Raji (cell line): ENCODE measurements around the gene DAAM2.

Experiments
- POLR2A ChIP-seq: IDR thresholded peaks from 2 replicates; pipeline ENCODE4 v1.6.1; 2011; ENCODE audit warnings: low read depth, low read length, control low read depth; ENCODE audit not compliant: insufficient read depth

DAAM2 gene

GRCh38 chr6:39942903-39943580, 150.9 kb downstream of the DAAM2 start:
- TF ChIP-seq POLR2A, result no peak

GRCh38 chr6:39945626-39946025, 153.4 kb downstream of the DAAM2 start:
- TF ChIP-seq POLR2A, result no peak

- TF ChIP-seq POLR2A, result no peak
Measured at GRCh38 chr6:39947611-39948068, 155.5 kb downstream of the DAAM2 start.

- no peak for TF ChIP-seq POLR2A
Measured at GRCh38 chr6:39948199-39948791, 156.1 kb downstream of the DAAM2 start.

GRCh38 chr6:39950125-39950720, 158.0 kb downstream of the DAAM2 start:
- no peak for TF ChIP-seq POLR2A

- no peak for TF ChIP-seq POLR2A
Measured at GRCh38 chr6:39951191-39951590, 159.0 kb downstream of the DAAM2 start.

GRCh38 chr6:39951716-39952115, 159.5 kb downstream of the DAAM2 start:
- TF ChIP-seq POLR2A, result no peak

GRCh38 chr6:39952167-39952566, 160.0 kb downstream of the DAAM2 start:
- TF ChIP-seq POLR2A, result no peak

GRCh38 chr6:39953076-39953618, 161.0 kb downstream of the DAAM2 start:
- no peak for TF ChIP-seq POLR2A
